ENCODE results near the gene NHLRC4. TPM values are rescaled to one million over a fixed set of nuclear protein-coding genes. Genes with fewer than 3 reads are reported as not detected.
A peak's percentile ranks its signal among the peaks of the same experiment; 100 is the strongest.

The NHLRC4 gene
- polyA plus RNA-seq, 3 donors = 0.29 to 0.57 (median 0.36) TPM

- intact Hi-C loops (cut with micrococcal nuclease) = no loop called here
- Histone ChIP-seq H3K79me2 (ENCODE audit: insufficient read depth, low read length) (peaks cover 84% of the 10 kb centered on the region), H3K9me3 (replicated peaks in 1 of 2; ENCODE audit: control insufficient read depth in 1 of 2, insufficient read depth in 1 of 2, low read length in 2 of 2) (no peaks in the 10 kb centered on the region), H2AFZ (ENCODE audit: insufficient read depth, low read depth, low read length, poor library complexity, severe bottlenecking) (peak overlapping the region; percentile 29), H3K9ac (ENCODE audit: insufficient read depth, low read length, poor library complexity, severe bottlenecking) (peak overlapping the region; percentile 30), H3K27ac (ENCODE audit: low read depth in 1 of 2, low read length in 2 of 2) (peak overlapping the region; percentile 81 to 83), H3K4me2 (replicated peaks; ENCODE audit: extremely low read depth, low read length, poor library complexity, severe bottlenecking) (peak overlapping the region; percentile 87), H3K4me1 (ENCODE audit: control insufficient read depth in 1 of 2, insufficient read depth in 2 of 2, low read length in 2 of 2) (peaks cover 70 to 78% of the 10 kb centered on the region in 2 donors), H3K4me3 (replicated peaks in 1 of 3; ENCODE audit: low read depth in 2 of 3, low read length in 3 of 3) (peak overlapping the region in 2 of 3 experiments; percentile 17 to 92), H4K20me1 (ENCODE audit: insufficient read depth, low read length) (peaks cover 47% of the 10 kb centered on the region), H3K27me3 (ENCODE audit: control insufficient read depth in 2 of 2, insufficient read depth in 2 of 2, low read length in 2 of 2) (no peaks in the 10 kb centered on the region), H3K36me3 (replicated peaks in 1 of 2; ENCODE audit: control insufficient read depth in 1 of 2, insufficient read depth in 2 of 2, low read length in 2 of 2) (peaks cover 0 to 7% of the 10 kb centered on the region in 2 donors)
- Mint-ChIP-seq H3K4me3 (peak overlapping the region; percentile 87 to 95), H3K27ac (peak overlapping the region; percentile 82 to 96 (median 93)), H3K9me3 (peaks cover 0 to 3% (median 0%) of the 10 kb centered on the region in 7 donors), H3K36me3 (peaks cover 17 to 24% of the 10 kb centered on the region in 2 donors), H3K27me3 (ENCODE audit: low read depth in 3 of 3) (peaks cover 0 to 2% (median 0%) of the 10 kb centered on the region in 3 donors), H3K4me1 (peaks cover 70% of the 10 kb centered on the region)
- WGBS (ENCODE audit: insufficient coverage) = 22% methylated on average over 21 of the region's 24 CpGs
- TF ChIP-seq CTCF (IDR thresholded peaks at IDR 0.05) = peak; percentile 22
- DNase-seq = peak; percentile 80 to 91 (median 83)
Observed at GRCh38 chr16:592518-593306, 25.9 kb downstream of the NHLRC4 start.

- Histone ChIP-seq H3K27me3 (ENCODE audit: control insufficient read depth in 2 of 2, insufficient read depth in 2 of 2, low read length in 2 of 2) (no peaks in the 10 kb centered on the region), H4K20me1 (ENCODE audit: insufficient read depth, low read length) (peaks cover 49% of the 10 kb centered on the region), H3K4me3 (replicated peaks in 1 of 3; ENCODE audit: low read depth in 2 of 3, low read length in 3 of 3) (peak overlapping the region in 1 of 3 experiments; percentile 92), H3K27ac (ENCODE audit: low read depth in 1 of 2, low read length in 2 of 2) (peak overlapping the region; percentile 81 to 83), H2AFZ (ENCODE audit: insufficient read depth, low read depth, low read length, poor library complexity, severe bottlenecking) (no peak overlapping the region), H3K9ac (ENCODE audit: insufficient read depth, low read length, poor library complexity, severe bottlenecking) (peak overlapping the region; percentile 30), H3K79me2 (ENCODE audit: insufficient read depth, low read length) (peaks cover 80% of the 10 kb centered on the region), H3K36me3 (replicated peaks in 1 of 2; ENCODE audit: control insufficient read depth in 1 of 2, insufficient read depth in 2 of 2, low read length in 2 of 2) (peaks cover 0 to 7% of the 10 kb centered on the region in 2 donors), H3K4me2 (replicated peaks; ENCODE audit: extremely low read depth, low read length, poor library complexity, severe bottlenecking) (peak overlapping the region; percentile 87), H3K4me1 (ENCODE audit: control insufficient read depth in 1 of 2, insufficient read depth in 2 of 2, low read length in 2 of 2) (peaks cover 63 to 72% of the 10 kb centered on the region in 2 donors), H3K9me3 (replicated peaks in 1 of 2; ENCODE audit: control insufficient read depth in 1 of 2, insufficient read depth in 1 of 2, low read length in 2 of 2) (no peaks in the 10 kb centered on the region)
- 89% methylated on average over 9 of the region's 9 CpGs for WGBS (ENCODE audit: insufficient coverage)
- H3K36me3 Mint-ChIP-seq = peaks cover 17 to 26% of the 10 kb centered on the region in 2 donors
- peak overlapping the region; percentile 87 to 95 for H3K4me3 Mint-ChIP-seq
- intact Hi-C loops (cut with micrococcal nuclease) = no loop called here
- H3K9me3 Mint-ChIP-seq = peaks cover 0 to 2% (median 0%) of the 10 kb centered on the region in 7 donors
- peaks cover 63% of the 10 kb centered on the region for H3K4me1 Mint-ChIP-seq
- peak in 1 of 3 donors; percentile 2 for DNase-seq
- peak overlapping the region; percentile 82 to 96 (median 93) for H3K27ac Mint-ChIP-seq
- TF ChIP-seq CTCF (IDR thresholded peaks at IDR 0.05) = no peak
- peaks cover 0 to 2% (median 0%) of the 10 kb centered on the region in 3 donors for H3K27me3 Mint-ChIP-seq (ENCODE audit: low read depth in 3 of 3)
Observed at GRCh38 chr16:593406-593805, 26.6 kb downstream of the NHLRC4 start.

All from CD14-positive monocyte (primary cell).